Esophagus muscularis mucosa (tissue), 3 donors: ENCODE results near the gene CBL.

Experiments used
- CTCF ChIP-seq, 3 experiments: fragments of 200-600 bp in 2 of 3; fragments of 450-650 bp in 1 of 3; sonication (generic) in 2 of 3; IDR thresholded peaks; one replicate each; pipeline ENCODE4 v1.5.1; 2017 to 2019; ENCODE audit warnings: antibody characterized with exemption in 3 of 3, mild to moderate bottlenecking in 2 of 3, moderate library complexity in 1 of 3
- POLR2A ChIP-seq: fragments of 450-650 bp; IDR thresholded peaks from one replicate; pipeline ENCODE4 v1.6.1; 2017; ENCODE audit warnings: antibody characterized with exemption, moderate library complexity, mild to moderate bottlenecking, low read depth

GRCh38 chr11:119267645-119268044 is 61.5 kb downstream of the CBL start:
- no peak for TF ChIP-seq CTCF (IDR thresholded peaks at IDR 0.05)
- TF ChIP-seq POLR2A = no peak
